Stimulated activated CD4-positive, alpha-beta T cell treated with anti-CD3 and anti-CD28 coated beads, Interleukin-12 subunit alpha, Interleukin-12 subunit beta, amount 100 ng/mL, for 48 hours (primary cell): ENCODE measurements around the gene PLA1A.
"Not testable (repeated sequence)": the region's sequence is repeated elsewhere in the genome, so short reads cannot be mapped to it uniquely, and the experiment has no call there.

ENCODE experiments used
- DNase-seq, 3 donors: peaks; one replicate each; pipeline ENCODE4 v3.0.0-alpha.2; 2020; ENCODE audit warnings: low read depth in 2 of 3, low spot score in 1 of 3

The PLA1A gene

DNA sequence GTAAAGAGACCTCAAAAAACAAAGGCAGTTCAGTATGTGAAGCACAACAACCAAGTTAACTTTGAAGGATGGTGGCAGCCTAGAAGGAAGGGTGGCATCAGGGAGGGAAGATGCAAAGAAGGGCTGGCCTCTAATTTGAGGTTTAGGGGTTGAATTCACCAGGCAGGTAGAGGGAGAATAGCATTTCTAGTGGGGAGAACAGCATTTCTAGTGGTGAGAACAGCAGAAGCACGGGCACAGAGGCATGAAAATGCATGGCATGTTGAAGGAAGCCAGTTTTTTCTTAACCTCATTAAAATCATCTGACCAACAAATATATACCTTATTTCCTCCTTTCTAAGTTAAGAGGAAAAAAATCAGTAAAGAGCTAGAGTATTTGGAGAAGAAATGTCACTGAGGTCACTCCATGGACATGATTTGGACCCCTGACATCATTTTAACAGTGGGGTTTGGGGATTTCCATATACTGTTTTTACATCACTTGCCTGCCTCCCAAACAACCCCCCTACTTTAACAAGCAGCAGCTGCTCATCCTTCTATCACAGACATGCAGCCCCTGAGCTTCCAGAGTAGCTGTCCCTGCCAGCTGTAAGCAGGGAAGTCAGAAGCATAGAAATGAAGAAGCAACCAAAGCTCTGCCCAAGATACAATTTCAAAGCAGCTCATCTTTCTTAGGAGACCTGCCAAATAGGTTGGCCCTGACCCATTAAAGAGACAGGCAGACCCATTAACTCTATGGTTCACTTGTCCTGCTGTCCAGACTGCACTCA lies 65.1 kb downstream of the PLA1A start:
- DNase-seq, result no peak

- DNase-seq, result no peak
Measured at GRCh38 chr3:119663885-119664284, 66.2 kb downstream of the PLA1A start.

DNA sequence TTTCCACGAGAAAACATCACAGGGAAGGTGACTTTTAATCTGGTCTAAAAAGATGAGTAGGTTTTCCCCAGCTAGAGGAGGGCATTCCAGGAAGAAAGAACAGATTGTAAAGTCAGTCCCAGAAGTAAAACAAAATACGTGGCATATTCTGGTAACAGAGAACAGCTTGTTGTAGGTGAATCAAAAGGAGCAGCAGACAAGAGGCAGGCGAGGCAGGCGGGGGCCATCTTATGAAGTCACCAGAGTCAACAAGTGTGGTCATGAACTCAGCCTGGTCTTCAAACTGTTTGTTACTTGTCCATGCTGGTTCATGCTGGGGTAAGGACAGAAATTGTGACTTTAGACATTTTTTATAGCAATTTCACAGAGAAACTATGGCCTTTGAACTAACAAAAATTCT lies 66.7 kb downstream of the PLA1A start:
- DNase-seq, result no peak

- DNase-seq, result no peak
Measured at GRCh38 chr3:119664850-119665379, 67.2 kb downstream of the PLA1A start.

DNA sequence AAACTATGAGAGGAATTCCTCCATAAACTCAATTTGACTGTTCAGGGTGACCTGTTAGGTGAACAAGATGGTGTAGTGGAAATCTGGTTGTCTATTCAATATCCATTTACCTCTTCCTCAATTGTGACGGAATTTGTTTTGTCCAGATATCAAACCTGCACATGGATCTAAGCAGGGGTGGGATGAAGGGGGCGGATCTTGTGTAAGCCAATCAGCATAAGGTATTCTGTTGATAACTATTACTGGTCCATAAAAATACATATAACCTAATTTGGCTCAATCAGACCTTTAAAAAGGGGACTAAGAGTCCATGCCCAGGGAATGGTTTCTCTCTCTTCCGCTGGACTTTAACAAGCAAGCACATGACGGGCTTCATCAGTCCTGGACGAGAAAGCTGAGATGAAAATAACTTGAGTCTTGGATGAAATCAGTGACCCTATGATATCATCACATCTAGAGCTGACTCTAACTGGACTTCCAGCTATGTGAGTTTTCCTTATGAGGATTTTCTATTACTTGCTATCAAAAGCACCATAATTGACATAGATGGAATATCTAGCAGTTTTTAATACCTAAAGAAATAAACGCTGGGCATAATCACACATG lies 68.4 kb downstream of the PLA1A start:
- no peak for DNase-seq

- DNase-seq, result no peak
Measured at GRCh38 chr3:119669906-119670570, 72.4 kb downstream of the PLA1A start.

GRCh38 chr3:119672776-119673175 lies 75.1 kb downstream of the PLA1A start:
- no peak for DNase-seq

DNA sequence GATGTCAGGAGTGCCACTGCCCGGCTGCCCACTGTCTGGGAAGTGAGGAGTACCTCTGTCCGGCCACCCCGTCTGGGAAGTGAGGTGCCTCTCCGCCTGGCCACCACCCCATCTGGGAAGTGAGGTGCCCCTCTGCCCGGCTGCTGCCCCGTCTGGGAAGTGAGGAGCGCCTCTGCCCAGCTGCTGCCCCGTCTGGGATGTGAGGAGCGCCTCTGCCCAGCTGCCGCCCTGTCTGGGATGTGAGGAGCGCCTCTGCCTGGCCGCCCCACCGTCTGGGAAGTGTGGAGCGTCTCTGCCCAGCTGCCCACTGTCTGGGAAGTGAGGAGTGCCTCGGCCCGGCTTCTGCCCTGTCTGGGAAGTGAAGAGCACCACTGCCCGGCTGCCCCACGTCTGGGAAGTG lies 76.2 kb downstream of the PLA1A start:
- DNase-seq, result no peak

DNA sequence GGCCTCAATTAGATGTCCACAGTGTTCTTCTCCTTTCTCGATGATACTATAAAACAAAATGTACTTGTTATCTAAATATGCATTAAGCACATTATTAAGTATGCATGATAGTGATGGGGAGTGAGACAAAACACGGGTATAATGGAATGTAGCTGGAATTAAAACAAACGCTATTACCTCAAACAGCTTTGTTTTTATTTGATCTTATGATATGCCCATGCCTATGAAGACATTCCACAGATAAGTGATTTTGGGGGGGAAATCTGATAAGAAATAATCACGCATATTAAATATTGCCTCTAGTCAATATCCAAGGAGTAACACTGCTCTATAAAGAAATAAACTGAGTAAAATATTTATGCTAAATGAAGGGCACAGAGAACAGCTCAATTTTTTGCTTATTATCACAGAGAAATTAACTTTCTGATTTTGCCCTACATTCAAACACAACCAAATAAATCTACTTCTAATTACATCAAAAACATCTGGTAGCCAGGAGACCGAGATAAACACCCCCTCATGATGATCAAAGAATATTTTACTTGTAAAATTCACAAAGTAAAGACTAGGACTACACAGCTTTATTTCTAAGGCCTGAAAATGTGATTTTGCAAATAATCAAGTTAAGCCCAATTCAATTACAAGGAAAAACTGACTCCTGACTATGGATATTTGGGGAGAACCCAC lies 77.6 kb downstream of the PLA1A start:
- DNase-seq, result no peak

DNA sequence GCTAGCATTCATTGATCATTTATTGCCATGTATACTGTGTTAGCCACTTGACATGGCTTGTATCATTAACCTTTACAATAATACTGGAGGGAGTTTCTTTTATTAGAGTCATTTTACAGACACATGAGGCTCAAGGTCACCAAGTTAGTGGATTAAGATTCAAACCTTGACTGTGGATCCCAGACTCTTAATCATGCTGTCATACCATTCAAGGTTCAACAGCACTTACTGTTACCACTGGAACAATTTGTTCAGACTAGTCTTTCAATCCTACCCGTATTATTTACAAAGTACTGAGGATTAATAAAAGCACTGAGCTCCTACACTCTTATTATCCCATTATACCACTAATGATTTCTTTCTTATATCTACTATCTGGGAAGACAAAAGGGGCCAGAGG lies 78.3 kb downstream of the PLA1A start:
- no peak for DNase-seq

GRCh38 chr3:119676771-119677640 lies 79.3 kb downstream of the PLA1A start, which contains the start of gene COX17:
Gene COX17, minus strand, starts transcription at chr3:119677406. Its CDS starts 96 bp downstream, at chr3:119677310.
- peak; percentile 86 to 92 (median 88) for DNase-seq

GRCh38 chr3:119677641-119677934 lies 79.9 kb downstream of the PLA1A start:
- DNase-seq, result no peak

- DNase-seq, result not testable (repeated sequence)
Measured at GRCh38 chr3:119678209-119678608, 80.5 kb downstream of the PLA1A start.
